ENCODE results near the gene RECQL5.
"Not testable (repeated sequence)": the region's sequence is repeated elsewhere in the genome, so short reads cannot be mapped to it uniquely, and the experiment has no call there.

The RECQL5 gene

GRCh38 chr17:75616521-75617122, 50.3 kb downstream of the RECQL5 start:
- DNase-seq (ENCODE audit: low spot score): no peak

GRCh38 chr17:75615301-75615700, 51.7 kb downstream of the RECQL5 start:
- DNase-seq (ENCODE audit: low spot score): no peak

- no peak for DNase-seq (ENCODE audit: low spot score)
Measured at GRCh38 chr17:75614556-75615270, 52.2 kb downstream of the RECQL5 start.

GRCh38 chr17:75614006-75614405, 52.9 kb downstream of the RECQL5 start:
- DNase-seq (ENCODE audit: low spot score): no peak

- DNase-seq (ENCODE audit: low spot score): no peak
Measured at GRCh38 chr17:75612906-75613626, 53.9 kb downstream of the RECQL5 start.

- DNase-seq (ENCODE audit: low spot score): no peak
Measured at GRCh38 chr17:75611851-75612429, 55.0 kb downstream of the RECQL5 start.

- no peak for DNase-seq (ENCODE audit: low spot score)
Measured at GRCh38 chr17:75610103-75610984, 56.6 kb downstream of the RECQL5 start.

- peak; percentile 4 for DNase-seq (ENCODE audit: low spot score)
Measured at GRCh38 chr17:75607086-75607485, 59.9 kb downstream of the RECQL5 start.

- DNase-seq (ENCODE audit: low spot score): no peak
Measured at GRCh38 chr17:75605790-75606189, 61.2 kb downstream of the RECQL5 start.

- DNase-seq (ENCODE audit: low spot score): no peak
Measured at GRCh38 chr17:75604034-75604695, 62.8 kb downstream of the RECQL5 start.

GRCh38 chr17:75603123-75603522, 63.8 kb downstream of the RECQL5 start:
- DNase-seq (ENCODE audit: low spot score): no peak

- DNase-seq (ENCODE audit: low spot score): no peak
Measured at GRCh38 chr17:75602644-75603043, 64.3 kb downstream of the RECQL5 start.

- DNase-seq (ENCODE audit: low spot score): peak; percentile 30
Measured at GRCh38 chr17:75601057-75601987, 65.6 kb downstream of the RECQL5 start.

- DNase-seq (ENCODE audit: low spot score): no peak
Measured at GRCh38 chr17:75596320-75597087, 70.5 kb downstream of the RECQL5 start.

GRCh38 chr17:75595920-75596313, 71.0 kb downstream of the RECQL5 start:
- no peak for DNase-seq (ENCODE audit: low spot score)

- no peak for DNase-seq (ENCODE audit: low spot score)
Measured at GRCh38 chr17:75595284-75595919, 71.6 kb downstream of the RECQL5 start.

GRCh38 chr17:75594499-75595283, 72.3 kb downstream of the RECQL5 start:
- DNase-seq (ENCODE audit: low spot score): no peak

GRCh38 chr17:75593430-75593829, 73.5 kb downstream of the RECQL5 start:
- not testable (repeated sequence) for DNase-seq (ENCODE audit: low spot score)
